Activated CD4-positive, alpha-beta T cell treated with anti-CD3 and anti-CD28 coated beads, Interleukin-2, amount 50 U/mL, for 1 hour (primary cell): ENCODE measurements around the gene GADL1.

Experiments used
- DNase-seq: peaks from one replicate; pipeline ENCODE4 v3.0.0-alpha.2; 2020

GADL1 gene

GRCh38 chr3:30753766-30754165, 140.7 kb downstream of the GADL1 start:
- DNase-seq = no peak

GRCh38 chr3:30752970-30753369, 141.5 kb downstream of the GADL1 start:
- DNase-seq = no peak

- DNase-seq = no peak
Measured at GRCh38 chr3:30752491-30752890, 142.0 kb downstream of the GADL1 start.

GRCh38 chr3:30751610-30752299, 142.7 kb downstream of the GADL1 start:
- DNase-seq = peak; percentile 45

- no peak for DNase-seq
Measured at GRCh38 chr3:30750967-30751366, 143.5 kb downstream of the GADL1 start.

GRCh38 chr3:30749230-30749629, 145.2 kb downstream of the GADL1 start:
- DNase-seq = no peak

- DNase-seq = no peak
Measured at GRCh38 chr3:30747771-30748281, 146.6 kb downstream of the GADL1 start.

- DNase-seq = no peak
Measured at GRCh38 chr3:30743641-30744317, 150.7 kb downstream of the GADL1 start.

- DNase-seq = no peak
Measured at GRCh38 chr3:30742796-30743619, 151.5 kb downstream of the GADL1 start.

GRCh38 chr3:30741889-30742288, 152.6 kb downstream of the GADL1 start:
- DNase-seq = no peak

GRCh38 chr3:30738605-30739004, 155.9 kb downstream of the GADL1 start:
- no peak for DNase-seq

- DNase-seq = no peak
Measured at GRCh38 chr3:30737743-30738499, 156.5 kb downstream of the GADL1 start.

- DNase-seq = no peak
Measured at GRCh38 chr3:30733696-30734095, 160.8 kb downstream of the GADL1 start.

- no peak for DNase-seq
Measured at GRCh38 chr3:30733209-30733608, 161.3 kb downstream of the GADL1 start.

GRCh38 chr3:30730967-30731366, 163.5 kb downstream of the GADL1 start:
- no peak for DNase-seq

- DNase-seq = no peak
Measured at GRCh38 chr3:30729936-30730335, 164.5 kb downstream of the GADL1 start.

GRCh38 chr3:30729512-30729911, 164.9 kb downstream of the GADL1 start:
- no peak for DNase-seq

- no peak for DNase-seq
Measured at GRCh38 chr3:30728143-30728542, 166.3 kb downstream of the GADL1 start.

GRCh38 chr3:30724863-30725262, 169.6 kb downstream of the GADL1 start:
- no peak for DNase-seq

- DNase-seq = no peak
Measured at GRCh38 chr3:30723211-30723610, 171.2 kb downstream of the GADL1 start.

GRCh38 chr3:30721314-30721634, 173.2 kb downstream of the GADL1 start:
- no peak for DNase-seq

GRCh38 chr3:30720586-30721313, 173.7 kb downstream of the GADL1 start:
- DNase-seq = no peak
